Measurements from ENCODE around the gene PTTG1IP.

Gene PTTG1IP

DNA sequence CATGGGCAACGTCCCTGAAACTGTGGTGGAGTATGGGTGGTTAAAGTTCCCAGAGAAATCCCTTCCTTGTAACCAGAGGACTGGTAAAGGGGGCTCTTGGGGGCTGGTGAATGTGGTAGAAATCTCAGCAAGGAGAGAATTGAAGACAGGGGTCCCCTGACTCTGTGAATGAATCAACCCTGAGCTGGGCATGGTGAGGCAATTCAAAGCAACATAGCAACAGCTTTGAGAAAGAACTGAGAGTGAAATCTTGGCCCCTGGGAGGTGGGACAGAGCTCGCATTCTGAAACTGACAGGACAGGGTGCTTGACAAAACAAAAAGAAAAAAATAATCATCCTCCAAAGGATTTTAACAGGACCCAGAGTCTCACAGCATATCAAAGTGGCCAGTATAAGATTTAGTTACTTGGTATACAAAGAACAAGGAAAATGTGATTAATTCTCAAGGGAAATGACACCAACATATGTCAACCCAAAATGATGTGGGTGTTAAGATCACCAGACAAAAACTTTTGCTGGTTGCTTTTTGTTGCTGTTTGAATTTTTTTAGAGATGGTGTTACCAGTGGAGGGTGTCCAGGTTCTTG lies 43.9 kb downstream of the PTTG1IP start:
- no peak overlapping the region for H3K4me3 ChIP-seq (ENCODE audit: low read depth, low read length)
- TF ChIP-seq, protein P1, sequence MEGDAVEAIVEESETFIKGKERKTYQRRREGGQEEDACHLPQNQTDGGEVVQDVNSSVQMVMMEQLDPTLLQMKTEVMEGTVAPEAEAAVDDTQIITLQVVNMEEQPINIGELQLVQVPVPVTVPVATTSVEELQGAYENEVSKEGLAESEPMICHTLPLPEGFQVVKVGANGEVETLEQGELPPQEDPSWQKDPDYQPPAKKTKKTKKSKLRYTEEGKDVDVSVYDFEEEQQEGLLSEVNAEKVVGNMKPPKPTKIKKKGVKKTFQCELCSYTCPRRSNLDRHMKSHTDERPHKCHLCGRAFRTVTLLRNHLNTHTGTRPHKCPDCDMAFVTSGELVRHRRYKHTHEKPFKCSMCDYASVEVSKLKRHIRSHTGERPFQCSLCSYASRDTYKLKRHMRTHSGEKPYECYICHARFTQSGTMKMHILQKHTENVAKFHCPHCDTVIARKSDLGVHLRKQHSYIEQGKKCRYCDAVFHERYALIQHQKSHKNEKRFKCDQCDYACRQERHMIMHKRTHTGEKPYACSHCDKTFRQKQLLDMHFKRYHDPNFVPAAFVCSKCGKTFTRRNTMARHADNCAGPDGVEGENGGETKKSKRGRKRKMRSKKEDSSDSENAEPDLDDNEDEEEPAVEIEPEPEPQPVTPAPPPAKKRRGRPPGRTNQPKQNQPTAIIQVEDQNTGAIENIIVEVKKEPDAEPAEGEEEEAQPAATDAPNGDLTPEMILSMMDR (IDR thresholded peaks at IDR 0.05; ENCODE audit: low read depth, low read length) = no peak
- no peak for DNase-seq (ENCODE audit: low read depth, low spot score)
- in situ Hi-C loops (cut with HindIII; ENCODE audit: low sequenced_read_pairs) = no loop called here

DNA sequence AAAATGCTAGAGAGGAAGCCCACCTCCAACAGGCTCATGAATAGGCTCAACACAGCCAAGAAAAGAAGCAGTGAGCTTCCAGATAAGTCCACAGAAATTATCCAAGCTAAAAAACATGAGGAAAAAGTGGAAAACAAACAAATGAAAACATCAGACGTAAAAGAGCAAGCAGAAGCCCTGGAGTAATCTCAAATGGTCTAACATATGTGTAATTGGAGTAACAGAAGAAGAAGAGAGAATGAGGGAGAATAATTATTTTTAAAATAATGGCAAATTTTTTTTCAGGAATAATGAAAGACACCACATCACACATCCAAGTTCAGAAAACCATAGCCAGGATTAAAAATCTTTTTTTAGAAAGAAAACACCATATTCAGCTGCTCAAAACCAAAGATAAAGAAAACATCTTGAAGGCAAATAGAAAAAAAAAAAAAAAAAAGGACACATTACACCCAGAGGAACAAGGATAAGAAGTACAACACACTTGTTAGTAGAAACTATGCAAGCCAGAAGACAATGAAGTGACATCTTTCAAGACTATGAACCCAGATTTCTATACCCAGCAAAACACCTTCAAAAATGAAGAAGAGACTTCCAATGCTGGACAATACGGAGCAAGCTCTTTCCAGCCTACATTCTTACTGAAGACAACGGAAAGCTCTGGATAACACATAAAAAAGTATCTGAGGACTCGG lies 45.0 kb downstream of the PTTG1IP start:
- H3K4me3 ChIP-seq (ENCODE audit: low read depth, low read length) = no peak overlapping the region
- in situ Hi-C loops (cut with HindIII; ENCODE audit: low sequenced_read_pairs) = no loop called here
- no peak for DNase-seq (ENCODE audit: low read depth, low spot score)
- TF ChIP-seq, protein P1 (IDR thresholded peaks at IDR 0.05; ENCODE audit: low read depth, low read length) = no peak

DNA sequence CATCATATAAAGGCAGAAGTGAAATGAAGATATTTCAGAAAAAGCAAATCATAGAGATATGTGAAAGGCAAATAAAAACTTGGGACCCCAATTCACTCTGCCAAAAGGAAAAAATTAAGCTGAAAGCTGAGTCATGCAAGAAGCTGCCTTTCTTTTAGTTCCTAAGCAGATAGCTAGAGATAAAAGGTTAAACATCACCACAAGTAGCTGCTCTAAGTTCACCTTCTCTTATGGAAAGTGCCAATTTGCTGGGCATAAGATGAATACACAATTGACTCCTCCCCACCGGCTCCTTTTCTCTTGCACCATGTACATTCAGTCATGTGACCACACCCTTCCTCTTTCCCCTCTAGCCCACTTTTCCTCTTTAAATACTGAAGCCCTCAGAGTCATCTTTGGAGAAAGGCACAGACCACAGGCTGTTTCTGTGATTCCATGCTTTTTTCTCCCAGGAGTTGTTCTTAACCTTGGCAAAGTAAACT lies 50.3 kb downstream of the PTTG1IP start:
- no peak overlapping the region for H3K4me3 ChIP-seq (ENCODE audit: low read depth, low read length)
- DNase-seq (ENCODE audit: low read depth, low spot score) = no peak
- in situ Hi-C loops (cut with HindIII; ENCODE audit: low sequenced_read_pairs) = no loop called here
- TF ChIP-seq, protein P1 (IDR thresholded peaks at IDR 0.05; ENCODE audit: low read depth, low read length) = no peak

DNA sequence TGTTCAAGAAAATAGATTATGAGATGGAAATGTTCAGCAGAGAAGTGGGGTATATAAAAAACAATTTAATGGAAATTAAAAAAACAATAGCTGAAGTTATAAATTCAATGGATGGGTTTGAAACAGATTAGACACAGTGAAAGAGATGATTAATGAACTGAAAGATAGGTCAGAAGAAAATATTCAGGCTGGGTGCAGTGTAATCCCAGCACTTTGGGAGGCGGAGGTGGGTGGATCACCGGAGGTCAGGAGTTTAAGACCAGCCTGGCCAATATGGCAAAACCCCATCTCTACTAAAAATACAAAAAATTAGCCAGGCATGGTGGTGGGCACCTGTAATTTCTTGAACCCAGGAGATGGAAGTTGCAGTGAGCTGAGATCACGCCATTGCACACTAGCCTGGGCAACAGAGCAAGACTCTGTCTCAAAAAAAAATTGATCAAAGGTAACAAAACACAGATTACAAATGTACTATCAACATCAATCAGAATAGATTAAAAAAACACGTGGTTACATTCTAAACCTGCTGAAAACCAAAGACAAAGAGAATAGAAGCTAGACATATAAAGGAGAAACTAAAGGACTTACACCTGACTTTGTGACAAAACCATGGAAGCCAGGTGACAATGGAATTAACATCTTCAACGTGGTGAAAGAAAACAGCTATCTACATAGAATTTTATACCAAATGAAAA lies 50.9 kb downstream of the PTTG1IP start:
- no peak overlapping the region for H3K4me3 ChIP-seq (ENCODE audit: low read depth, low read length)
- TF ChIP-seq, protein P1 (IDR thresholded peaks at IDR 0.05; ENCODE audit: low read depth, low read length) = no peak
- DNase-seq (ENCODE audit: low read depth, low spot score) = no peak
- in situ Hi-C loops (cut with HindIII; ENCODE audit: low sequenced_read_pairs) = no loop called here

DNA sequence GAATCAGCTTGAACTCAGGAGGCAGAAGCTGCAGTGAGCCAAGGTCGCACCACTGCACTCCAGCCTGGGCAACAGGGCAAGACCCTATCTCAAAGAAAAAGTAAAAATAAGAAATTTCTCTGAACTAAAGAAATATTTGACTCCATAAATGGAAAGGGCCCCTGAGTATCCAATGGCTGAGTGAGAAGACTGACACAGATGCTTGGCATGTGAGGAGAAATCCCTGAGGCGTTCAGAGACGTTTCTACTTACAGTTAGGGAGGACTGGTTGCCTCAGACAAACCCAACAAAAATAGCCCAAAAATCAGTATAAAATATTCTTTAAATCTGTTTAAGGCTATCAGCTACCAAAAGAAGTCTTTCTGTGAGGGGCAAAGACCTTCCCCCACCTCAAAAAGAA lies 52.6 kb downstream of the PTTG1IP start:
- in situ Hi-C loops (cut with HindIII; ENCODE audit: low sequenced_read_pairs) = no loop called here
- DNase-seq (ENCODE audit: low read depth, low spot score) = no peak
- TF ChIP-seq, protein P1 (IDR thresholded peaks at IDR 0.05; ENCODE audit: low read depth, low read length) = no peak
- H3K4me3 ChIP-seq (ENCODE audit: low read depth, low read length) = no peak overlapping the region

DNA sequence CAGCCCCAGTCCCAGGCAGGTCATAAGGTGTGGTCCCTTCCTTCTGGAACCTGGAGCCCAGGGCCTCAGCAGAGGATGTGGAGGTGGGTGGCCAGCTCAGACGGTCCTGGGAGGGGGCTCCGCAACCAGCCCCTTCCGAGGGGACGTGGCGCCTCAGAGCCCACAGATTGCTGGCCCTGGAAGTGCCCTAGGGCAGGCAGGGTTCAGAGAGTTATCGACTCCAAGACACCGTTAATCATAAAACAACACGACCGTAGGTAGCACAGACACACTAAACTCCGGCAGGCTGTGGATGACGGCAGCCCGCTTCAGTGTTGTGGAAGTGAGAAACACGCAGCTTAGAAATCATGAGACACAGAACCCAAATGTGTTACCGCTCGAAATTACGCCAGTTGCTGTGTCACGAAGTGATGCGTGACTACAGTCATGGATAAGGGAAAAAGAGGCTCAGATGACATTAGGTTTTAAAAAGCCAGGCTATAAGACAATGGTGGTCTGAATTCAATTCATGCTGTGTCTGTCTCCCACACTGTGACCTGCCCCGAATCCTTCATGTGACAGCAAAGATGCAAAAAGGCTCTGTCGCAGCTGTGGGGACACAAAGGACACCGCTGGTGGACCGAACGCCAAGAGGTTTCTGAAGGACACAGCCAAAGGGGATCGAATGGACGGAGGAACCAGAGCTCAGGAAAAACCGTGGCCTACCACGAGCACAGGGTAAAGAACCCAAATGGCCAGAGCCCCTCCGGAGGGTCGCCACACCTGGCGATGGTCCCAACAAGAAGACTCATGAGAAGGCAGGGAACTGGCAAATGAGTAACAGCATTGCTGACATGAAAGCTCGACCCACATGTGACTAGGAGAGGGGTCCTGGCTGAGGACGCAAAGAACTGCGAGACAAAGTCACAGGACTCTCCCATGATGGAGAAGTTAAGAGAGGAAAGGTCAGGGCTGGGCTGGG lies 53.9 kb downstream of the PTTG1IP start:
- H3K4me3 ChIP-seq (ENCODE audit: low read depth, low read length) = no peak overlapping the region
- in situ Hi-C loops (cut with HindIII; ENCODE audit: low sequenced_read_pairs) = no loop called here
- no peak for DNase-seq (ENCODE audit: low read depth, low spot score)
- TF ChIP-seq, protein P1 (IDR thresholded peaks at IDR 0.05; ENCODE audit: low read depth, low read length) = no peak

Measured in astrocyte of the spinal cord (primary cell).